Measurements from ENCODE around the gene MORF4L1.
"Not testable (repeated sequence)": the region's sequence is repeated elsewhere in the genome, so short reads cannot be mapped to it uniquely, and the experiment has no call there.

Gene MORF4L1

GRCh38 chr15:78927077-78927790, 54.5 kb downstream of the MORF4L1 start:
- DNase-seq: no peak

GRCh38 chr15:78928176-78928575, 55.5 kb downstream of the MORF4L1 start:
- not testable (repeated sequence) for DNase-seq

GRCh38 chr15:78928616-78929093, 56.0 kb downstream of the MORF4L1 start:
- DNase-seq: no peak

GRCh38 chr15:78929536-78930264, 57.0 kb downstream of the MORF4L1 start:
- no peak for DNase-seq

GRCh38 chr15:78930577-78931388, 58.1 kb downstream of the MORF4L1 start:
- no peak for DNase-seq

GRCh38 chr15:78931439-78932257, 59.0 kb downstream of the MORF4L1 start:
- no peak for DNase-seq

- DNase-seq: no peak
Observed at GRCh38 chr15:78932258-78932808, 59.6 kb downstream of the MORF4L1 start.

GRCh38 chr15:78933187-78933822, 60.6 kb downstream of the MORF4L1 start:
- DNase-seq: no peak

- no peak for DNase-seq
Observed at GRCh38 chr15:78933823-78934654, 61.3 kb downstream of the MORF4L1 start.

- DNase-seq: no peak
Observed at GRCh38 chr15:78934655-78935023, 61.9 kb downstream of the MORF4L1 start.

- DNase-seq: no peak
Observed at GRCh38 chr15:78937132-78937739, 64.5 kb downstream of the MORF4L1 start.

GRCh38 chr15:78938658-78939488, 66.2 kb downstream of the MORF4L1 start:
- DNase-seq: no peak

- no peak for DNase-seq
Observed at GRCh38 chr15:78942741-78943140, 70.1 kb downstream of the MORF4L1 start.

GRCh38 chr15:78943692-78944091, 71.0 kb downstream of the MORF4L1 start:
- DNase-seq: no peak

- no peak for DNase-seq
Observed at GRCh38 chr15:78944202-78944625, 71.5 kb downstream of the MORF4L1 start.

GRCh38 chr15:78944669-78945407, 72.1 kb downstream of the MORF4L1 start, which contains the start of gene CTSH:
Gene CTSH (minus strand): TSS chr15:78945046. CDS start chr15:78944981, 65 bp downstream.
- DNase-seq: no peak

- DNase-seq: no peak
Observed at GRCh38 chr15:78946493-78946892, 73.8 kb downstream of the MORF4L1 start.

- DNase-seq: no peak
Observed at GRCh38 chr15:78947506-78947905, 74.8 kb downstream of the MORF4L1 start.
